Measurements from ENCODE around the gene CRACR2B. TPM values are rescaled to one million over a fixed set of nuclear protein-coding genes. Genes with fewer than 3 reads are reported as not detected.

The CRACR2B gene
- total RNA-seq, 1 donor from 2014 or later: 2.6 TPM

DNA sequence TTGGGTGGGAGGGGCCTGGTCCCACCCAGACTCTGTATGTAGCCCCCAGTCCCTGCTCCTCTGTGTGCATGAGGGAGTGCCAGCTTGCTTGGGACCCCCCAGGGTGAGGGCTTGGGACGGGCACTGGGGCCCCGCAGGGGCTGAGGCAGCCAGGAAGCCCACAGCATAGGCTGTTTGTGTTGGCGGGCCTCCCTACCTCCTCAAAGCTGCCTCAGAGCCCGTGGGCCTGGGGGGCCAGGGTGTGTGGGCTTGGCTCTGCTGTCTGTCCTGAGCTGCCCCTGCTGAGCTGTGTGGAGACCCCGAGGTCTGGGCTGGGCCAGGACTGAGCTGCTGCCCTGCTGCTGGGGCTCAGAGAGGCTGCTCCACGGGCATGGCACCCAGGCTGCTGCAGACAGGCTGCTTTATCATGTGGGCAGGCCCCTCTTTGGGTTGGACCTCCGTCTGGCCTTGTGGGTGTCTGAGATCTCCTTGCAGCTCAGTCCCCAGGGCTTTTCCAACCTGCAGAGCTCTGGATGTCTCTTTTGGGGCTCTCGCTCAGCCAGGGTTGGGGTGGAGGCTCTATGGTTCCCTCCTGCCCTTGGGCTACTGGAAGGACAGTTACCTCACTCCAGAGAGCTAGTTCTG, 18.3 kb downstream of the CRACR2B start:
- no peak for TF ChIP-seq EZH2 (IDR thresholded peaks at IDR 0.05; ENCODE audit: insufficient read depth, low read length)
- TF ChIP-seq, protein P1, sequence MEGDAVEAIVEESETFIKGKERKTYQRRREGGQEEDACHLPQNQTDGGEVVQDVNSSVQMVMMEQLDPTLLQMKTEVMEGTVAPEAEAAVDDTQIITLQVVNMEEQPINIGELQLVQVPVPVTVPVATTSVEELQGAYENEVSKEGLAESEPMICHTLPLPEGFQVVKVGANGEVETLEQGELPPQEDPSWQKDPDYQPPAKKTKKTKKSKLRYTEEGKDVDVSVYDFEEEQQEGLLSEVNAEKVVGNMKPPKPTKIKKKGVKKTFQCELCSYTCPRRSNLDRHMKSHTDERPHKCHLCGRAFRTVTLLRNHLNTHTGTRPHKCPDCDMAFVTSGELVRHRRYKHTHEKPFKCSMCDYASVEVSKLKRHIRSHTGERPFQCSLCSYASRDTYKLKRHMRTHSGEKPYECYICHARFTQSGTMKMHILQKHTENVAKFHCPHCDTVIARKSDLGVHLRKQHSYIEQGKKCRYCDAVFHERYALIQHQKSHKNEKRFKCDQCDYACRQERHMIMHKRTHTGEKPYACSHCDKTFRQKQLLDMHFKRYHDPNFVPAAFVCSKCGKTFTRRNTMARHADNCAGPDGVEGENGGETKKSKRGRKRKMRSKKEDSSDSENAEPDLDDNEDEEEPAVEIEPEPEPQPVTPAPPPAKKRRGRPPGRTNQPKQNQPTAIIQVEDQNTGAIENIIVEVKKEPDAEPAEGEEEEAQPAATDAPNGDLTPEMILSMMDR (IDR thresholded peaks at IDR 0.05; ENCODE audit: insufficient read depth, low read depth, low read length): no peak
- no peaks in the 10 kb centered on the region for H3K27me3 ChIP-seq (ENCODE audit: insufficient read depth, low read length)
- peak overlapping the region; percentile 88 for H3K4me2 ChIP-seq (ENCODE audit: low read length)
- no peaks in the 10 kb centered on the region for H3K9me3 Mint-ChIP-seq (ENCODE audit: unreplicated experiment)
- H3K9ac ChIP-seq (ENCODE audit: low read length): peak overlapping the region; percentile 94
- H3K4me3 ChIP-seq (ENCODE audit: insufficient read depth, low read depth, low read length): peak overlapping the region; percentile 24
- H3K27ac Mint-ChIP-seq (ENCODE audit: unreplicated experiment): no peak overlapping the region
- no peak for FAIRE-seq
- peaks cover 67% of the 10 kb centered on the region for H4K20me1 ChIP-seq (ENCODE audit: insufficient read depth, low read length)
- H3K27ac ChIP-seq (ENCODE audit: low read depth, low read length): peak overlapping the region; percentile 16
- H3K9me3 ChIP-seq (ENCODE audit: insufficient read depth, low read depth, low read length): no peaks in the 10 kb centered on the region
- peaks cover 42% of the 10 kb centered on the region for H3K79me2 ChIP-seq (ENCODE audit: insufficient read depth, low read length)
- no peak for DNase-seq (ENCODE audit: low read depth)
- H3K4me1 Mint-ChIP-seq (ENCODE audit: low read depth, unreplicated experiment): peaks cover 6% of the 10 kb centered on the region
- H3K36me3 ChIP-seq (ENCODE audit: insufficient read depth, low read length): no peaks in the 10 kb centered on the region
- no peaks in the 10 kb centered on the region for H3K36me3 Mint-ChIP-seq (ENCODE audit: low read depth, unreplicated experiment)
- no peak overlapping the region for H2AFZ ChIP-seq (ENCODE audit: low read depth, low read length)
- H3K27me3 Mint-ChIP-seq (ENCODE audit: low read depth, unreplicated experiment): no peaks in the 10 kb centered on the region
- H3K4me1 ChIP-seq (ENCODE audit: insufficient read depth, low read length): peaks cover 49% of the 10 kb centered on the region
- H3K4me3 Mint-ChIP-seq (ENCODE audit: unreplicated experiment): no peak overlapping the region

DNA sequence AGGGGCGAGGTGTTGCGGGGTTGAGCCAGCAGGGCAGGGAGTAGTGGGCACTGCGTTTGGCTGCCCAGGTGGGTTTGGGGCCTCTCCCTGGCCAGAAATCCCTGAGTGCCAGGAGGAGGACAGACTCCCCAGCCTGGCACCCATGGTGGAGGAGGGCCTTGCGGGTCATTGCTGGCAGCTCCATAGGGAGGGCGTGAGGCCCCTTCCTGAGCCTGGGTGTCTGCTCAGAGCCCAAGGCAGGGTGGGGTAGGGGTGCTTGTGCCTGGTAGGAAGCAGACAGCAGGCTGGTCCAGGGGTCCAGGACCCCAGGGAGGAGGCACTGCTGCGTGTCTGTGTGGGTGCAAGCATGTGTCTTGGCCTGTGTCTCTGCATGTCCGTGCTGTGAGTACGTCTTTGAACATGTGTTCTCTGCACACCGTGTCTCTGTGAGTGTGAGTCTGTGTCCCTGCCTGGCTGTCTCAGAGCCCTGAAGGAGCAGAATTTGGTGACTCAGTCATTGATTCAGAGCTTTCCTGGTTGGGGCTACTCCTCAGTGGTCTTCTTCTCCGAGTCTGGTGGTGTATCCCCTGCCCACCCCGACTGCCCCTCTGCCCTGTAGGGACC, 18.9 kb downstream of the CRACR2B start:
- no peaks in the 10 kb centered on the region for H3K27me3 ChIP-seq (ENCODE audit: insufficient read depth, low read length)
- Mint-ChIP-seq H3K4me1 (ENCODE audit: low read depth, unreplicated experiment) (peaks cover 6% of the 10 kb centered on the region), H3K27ac (ENCODE audit: unreplicated experiment) (peak overlapping the region; percentile 69), H3K4me3 (ENCODE audit: unreplicated experiment) (peak overlapping the region; percentile 77), H3K36me3 (ENCODE audit: low read depth, unreplicated experiment) (no peaks in the 10 kb centered on the region), H3K27me3 (ENCODE audit: low read depth, unreplicated experiment) (no peaks in the 10 kb centered on the region), H3K9me3 (ENCODE audit: unreplicated experiment) (no peaks in the 10 kb centered on the region)
- peaks cover 67% of the 10 kb centered on the region for H4K20me1 ChIP-seq (ENCODE audit: insufficient read depth, low read length)
- peak overlapping the region; percentile 88 for H3K4me2 ChIP-seq (ENCODE audit: low read length)
- no peak for TF ChIP-seq EZH2 (IDR thresholded peaks at IDR 0.05; ENCODE audit: insufficient read depth, low read length)
- TF ChIP-seq, protein P1 (IDR thresholded peaks at IDR 0.05; ENCODE audit: insufficient read depth, low read depth, low read length): no peak
- H2AFZ ChIP-seq (ENCODE audit: low read depth, low read length): no peak overlapping the region
- no peak overlapping the region for H3K4me3 ChIP-seq (ENCODE audit: insufficient read depth, low read depth, low read length)
- DNase-seq (ENCODE audit: low read depth): no peak
- peaks cover 39% of the 10 kb centered on the region for H3K79me2 ChIP-seq (ENCODE audit: insufficient read depth, low read length)
- peaks cover 45% of the 10 kb centered on the region for H3K4me1 ChIP-seq (ENCODE audit: insufficient read depth, low read length)
- FAIRE-seq: no peak
- H3K36me3 ChIP-seq (ENCODE audit: insufficient read depth, low read length): no peaks in the 10 kb centered on the region
- peak overlapping the region; percentile 94 for H3K9ac ChIP-seq (ENCODE audit: low read length)
- H3K27ac ChIP-seq (ENCODE audit: low read depth, low read length): no peak overlapping the region
- H3K9me3 ChIP-seq (ENCODE audit: insufficient read depth, low read depth, low read length): no peaks in the 10 kb centered on the region

DNA sequence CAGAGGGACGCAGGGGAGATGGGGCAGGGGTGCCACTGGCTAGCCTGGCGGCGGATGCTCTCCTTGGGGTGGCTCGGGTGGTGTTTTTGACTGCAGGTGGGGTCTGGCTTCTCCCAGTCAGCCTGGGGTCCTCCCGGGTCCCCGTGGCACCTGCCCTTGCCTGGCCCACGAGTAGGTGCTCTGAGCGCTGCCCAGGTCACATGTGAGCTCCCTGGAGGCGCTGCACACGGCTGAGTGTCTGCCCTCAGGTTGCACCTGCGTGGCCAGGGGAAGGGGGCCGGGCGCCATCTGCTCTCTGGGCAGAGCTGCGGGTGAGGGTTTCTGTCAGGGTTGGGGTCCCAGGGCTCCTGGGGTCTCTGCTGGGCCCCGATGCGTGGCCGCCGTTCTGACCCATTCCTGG, 20.2 kb downstream of the CRACR2B start:
- Histone ChIP-seq H3K4me3 (ENCODE audit: insufficient read depth, low read depth, low read length) (no peak overlapping the region), H3K79me2 (ENCODE audit: insufficient read depth, low read length) (peaks cover 29% of the 10 kb centered on the region), H3K9me3 (ENCODE audit: insufficient read depth, low read depth, low read length) (no peaks in the 10 kb centered on the region), H3K36me3 (ENCODE audit: insufficient read depth, low read length) (no peaks in the 10 kb centered on the region), H3K9ac (ENCODE audit: low read length) (no peak overlapping the region), H3K4me1 (ENCODE audit: insufficient read depth, low read length) (peaks cover 45% of the 10 kb centered on the region), H3K27ac (ENCODE audit: low read depth, low read length) (no peak overlapping the region), H4K20me1 (ENCODE audit: insufficient read depth, low read length) (peaks cover 73% of the 10 kb centered on the region), H3K4me2 (ENCODE audit: low read length) (no peak overlapping the region), H3K27me3 (ENCODE audit: insufficient read depth, low read length) (no peaks in the 10 kb centered on the region), H2AFZ (ENCODE audit: low read depth, low read length) (no peak overlapping the region)
- DNase-seq (ENCODE audit: low read depth): no peak
- H3K27ac Mint-ChIP-seq (ENCODE audit: unreplicated experiment): no peak overlapping the region
- H3K4me1 Mint-ChIP-seq (ENCODE audit: low read depth, unreplicated experiment): peaks cover 6% of the 10 kb centered on the region
- FAIRE-seq: no peak
- no peaks in the 10 kb centered on the region for H3K27me3 Mint-ChIP-seq (ENCODE audit: low read depth, unreplicated experiment)
- H3K36me3 Mint-ChIP-seq (ENCODE audit: low read depth, unreplicated experiment): peaks cover 2% of the 10 kb centered on the region
- TF ChIP-seq, protein P1 (IDR thresholded peaks at IDR 0.05; ENCODE audit: insufficient read depth, low read depth, low read length): no peak
- TF ChIP-seq EZH2 (IDR thresholded peaks at IDR 0.05; ENCODE audit: insufficient read depth, low read length): no peak
- H3K9me3 Mint-ChIP-seq (ENCODE audit: unreplicated experiment): no peaks in the 10 kb centered on the region
- H3K4me3 Mint-ChIP-seq (ENCODE audit: unreplicated experiment): no peak overlapping the region
